HepG2 (cell line): ENCODE data around the gene PCSK6. TPM values are rescaled to one million over a fixed set of nuclear protein-coding genes. Genes with fewer than 3 reads are reported as not detected.

Experiments
- ATAC-seq: fragments of 200-7000 bp; cut with Tn5 transposase; 3 replicates; pipeline ENCODE4 v1.9.1; 2020; ENCODE audit warnings: mild to moderate bottlenecking, moderate library complexity
- BruUV-seq: library from RNA; stranded (reverse); fragments of 400-500 nt; replicated peaks from 2 replicates; lab custom pipeline; 2021; lab: Mats Ljungman, UMichigan
- CTCF ChIA-PET: fragments of 300-600 bp; formaldehyde crosslinking; extraction: SDS; loops from one replicate; lab custom pipeline; 2021; ENCODE audit warnings: low total read pairs, inconsistent platforms, low intra/inter-chr PET ratio; lab: Yijun Ruan, JAX
- POLR2A ChIA-PET: fragments of 350-600 bp; sonication (Branson Sonifier 250); formaldehyde crosslinking; loops from one replicate; lab custom pipeline; 2020; ENCODE audit warnings: antibody characterized with exemption, inconsistent platforms; lab: Yijun Ruan, JAX
- DNase-seq: peaks from one replicate; pipeline ENCODE4 v3.0.0-alpha.2; 2015; ENCODE audit warnings: low spot score
- FAIRE-seq: peaks from 3 replicates; lab custom pipeline; 2011; peaks lifted over from hg19 to GRCh38; lab: Jason Lieb, UNC
- H2AFZ ChIP-seq: one replicate; pipeline ENCODE4 v1.6.1; 2011; ENCODE audit warnings: low read length, inconsistent platforms
- H3K27ac ChIP-seq: fragments of 300-600 bp; 3 replicates; pipeline ENCODE4 v1.8.0; 2011; ENCODE audit warnings: mixed run types, mild to moderate bottlenecking, mixed read lengths, low read length, inconsistent platforms; ENCODE audit not compliant: insufficient read depth; ENCODE audit errors: extremely low read length
- H3K27me3 ChIP-seq, 2 experiments: fragments of 200-600 bp in 1 of 2; 2 replicates in 1 of 2; 3 replicates in 1 of 2; pipeline versions ENCODE4 v1.6.0 to v1.8.0; 2011; ENCODE audit warnings: low read length in 2 of 2, mild to moderate bottlenecking in 2 of 2, moderate library complexity in 2 of 2, inconsistent platforms in 1 of 2; ENCODE audit not compliant: insufficient read depth in 2 of 2, control insufficient read depth in 1 of 2
- H3K36me3 ChIP-seq, 2 experiments: fragments of 200-600 bp in 1 of 2; replicated peaks in 1 of 2; 2 replicates in 1 of 2; 3 replicates in 1 of 2; pipeline versions ENCODE4 v1.5.1 to v1.8.0; 2011; ENCODE audit warnings: low read length in 2 of 2, inconsistent platforms in 1 of 2; ENCODE audit not compliant: insufficient read depth in 2 of 2, control insufficient read depth in 1 of 2
- H3K4me1 ChIP-seq: 2 replicates; pipeline ENCODE4 v1.5.1; 2012; ENCODE audit warnings: low read length, inconsistent platforms; ENCODE audit not compliant: insufficient read depth
- H3K4me2 ChIP-seq: 2 replicates; pipeline ENCODE4 v1.6.0; 2011; ENCODE audit warnings: low read depth, low read length, inconsistent platforms
- H3K4me3 ChIP-seq, 3 experiments: fragments of 200-600 bp in 1 of 3; sonication (generic), shearing (Covaris generic) in 1 of 3; replicated peaks in 1 of 3; 2 replicates each; pipeline ENCODE4 v1.5.1; 2011 to 2016; ENCODE audit warnings: low read length in 3 of 3, inconsistent platforms in 2 of 3, low read depth in 2 of 3, mild to moderate bottlenecking in 2 of 3, control low read depth in 1 of 3, mixed read lengths in 1 of 3; ENCODE audit not compliant: insufficient read depth in 1 of 3
- H3K79me2 ChIP-seq: one replicate; pipeline ENCODE4 v1.6.1; 2011; ENCODE audit warnings: low read length, inconsistent platforms; ENCODE audit not compliant: insufficient read depth
- H3K9ac ChIP-seq: 2 replicates; pipeline ENCODE4 v1.6.0; 2011; ENCODE audit warnings: mild to moderate bottlenecking, low read depth, low read length, inconsistent platforms; ENCODE audit not compliant: insufficient read depth
- H3K9me3 ChIP-seq: 2 replicates; pipeline ENCODE4 v1.5.1; 2012; ENCODE audit warnings: mild to moderate bottlenecking, low read length
- H4K20me1 ChIP-seq: 2 replicates; pipeline ENCODE4 v1.6.0; 2011; ENCODE audit warnings: inconsistent platforms, mild to moderate bottlenecking, low read length, moderate library complexity; ENCODE audit not compliant: insufficient read depth
- CHCHD3 ChIP-seq: sonication (generic); formaldehyde crosslinking; IDR thresholded peaks from 2 replicates; pipeline ENCODE4 v1.8.0; 2022; ENCODE audit warnings: mild to moderate bottlenecking, missing genetic modification reagents, moderate library complexity
- CHD4 ChIP-seq: fragments of 200-600 bp; sonication (generic); IDR thresholded peaks from 2 replicates; pipeline ENCODE4 v1.7.0; 2017; ENCODE audit warnings: mild to moderate bottlenecking, low read length, borderline replicate concordance
- DDIT3 ChIP-seq: sonication (generic); formaldehyde crosslinking; IDR thresholded peaks from 2 replicates; pipeline ENCODE4 v1.4.0; 2020; ENCODE audit warnings: mild to moderate bottlenecking, missing genetic modification reagents
- ELF4 ChIP-seq: sonication (generic); formaldehyde crosslinking; IDR thresholded peaks from 2 replicates; pipeline ENCODE4 v1.5.0; 2020; ENCODE audit warnings: missing genetic modification reagents, mild to moderate bottlenecking, moderate library complexity, borderline replicate concordance
- KAT2B ChIP-seq: fragments of 150-350 bp; IDR thresholded peaks from 2 replicates; pipeline ENCODE4 v1.6.1; 2014; ENCODE audit warnings: low read depth, low read length, borderline replicate concordance
- MYNN ChIP-seq: sonication (generic); formaldehyde crosslinking; IDR thresholded peaks from 2 replicates; pipeline ENCODE4 v1.4.0; 2020; ENCODE audit warnings: mild to moderate bottlenecking, low read depth, missing genetic modification reagents
- SMC3 ChIP-seq: IDR thresholded peaks from 2 replicates; pipeline ENCODE4 v1.6.1; 2011; ENCODE audit warnings: low read length, improper control_type of control experiment
- SPEN ChIP-seq: sonication (generic); formaldehyde crosslinking; IDR thresholded peaks from 2 replicates; pipeline ENCODE4 v1.5.1; 2020; ENCODE audit warnings: low read depth, mild to moderate bottlenecking, missing genetic modification reagents
- SRSF4 ChIP-seq: fragments of 200-400 bp; formaldehyde crosslinking; IDR thresholded peaks from one replicate; pipeline ENCODE4 v1.6.1; 2018; ENCODE audit warnings: mild to moderate bottlenecking, low read depth, low read length, moderate library complexity; ENCODE audit not compliant: poor library complexity, severe bottlenecking
- THRA ChIP-seq: sonication (generic); formaldehyde crosslinking; IDR thresholded peaks from 2 replicates; pipeline ENCODE4 v1.4.0; 2020; ENCODE audit warnings: missing genetic modification reagents, borderline replicate concordance
- TOE1 ChIP-seq: sonication (generic); formaldehyde crosslinking; IDR thresholded peaks from 2 replicates; pipeline ENCODE4 v1.4.0; 2020; ENCODE audit warnings: mild to moderate bottlenecking, missing genetic modification reagents
- ZNF343 ChIP-seq: sonication (generic); formaldehyde crosslinking; IDR thresholded peaks from 2 replicates; pipeline ENCODE4 v1.4.0; 2020; ENCODE audit warnings: mild to moderate bottlenecking, missing genetic modification reagents
- WGBS: methylation state at CpG from one replicate; pipeline ENCODE4 v1.1.6; 2017; ENCODE audit warnings: low lambda C conversion rate; 5-methylcytosine and 5-hydroxymethylcytosine counted together
- in situ Hi-C: cut with HindIII; loops from 2 replicates; pipeline ENCODE4 v1.10.0; 2017; ENCODE audit warnings: low pct_unique_long_range_greater_than_20kb; ENCODE audit not compliant: extremely low pct_ligation_motif_present
- intact Hi-C: fragments of 100-400 bp; cut with micrococcal nuclease; formaldehyde crosslinking; loops from one replicate; pipeline ENCODE4 v1.10.0; 2022; ENCODE audit not compliant: unreplicated experiment
- polyA plus RNA-seq, 8 experiments: library from polyadenylated mRNA; depleted of rRNA in 3 of 8; stranded (reverse) in 7 of 8; unstranded in 1 of 8; fragments of >200 nt; fragmentation: Illumina TruSeq in 4 of 8; extraction: Trizol in 4 of 8; gene quantifications; 2 replicates each; pipeline versions ENCODE4 v1.2.1 to v1.2.3, GENCODE V29; 2011 to 2016; ENCODE audit warnings: low read depth in 4 of 8, missing spikeins in 1 of 8, mixed read lengths in 1 of 8; ENCODE audit not compliant: insufficient read depth in 1 of 8
- total RNA-seq, 5 experiments: library from RNA; depleted of rRNA; stranded (reverse); fragments of >200 nt; fragmentation: Illumina TruSeq; extraction: Trizol; gene quantifications; 2 replicates each; pipeline ENCODE4 v1.2.3, GENCODE V29; 2016; ENCODE audit warnings: low read depth in 1 of 5

The PCSK6 gene
- total and polyA plus RNA-seq, 2 of the 13 experiments (the other 11 are each of a cell fraction or from before 2014, with no cell fraction given) = 56.5 to 155 TPM

- TF ChIP-seq THRA (CRISPR knock-in tag) = no peak
- TF ChIP-seq CHD4 = no peak
These were observed 56.5 kb downstream of the PCSK6 start (continued) for GRCh38 chr15:101432982-101433381.

- 92% methylated on average over 5 of the region's 6 CpGs for WGBS
- peaks cover 37 to 87% of the 10 kb centered on the region in 2 experiments for H3K36me3 ChIP-seq
- ChIA-PET POLR2A (no interaction called here), CTCF (no interaction called here)
- peaks cover 40% of the 10 kb centered on the region for H3K4me1 ChIP-seq
- H3K79me2 ChIP-seq = peaks cover 4% of the 10 kb centered on the region
- no peak overlapping the region for H3K4me2 ChIP-seq
- H2AFZ ChIP-seq = no peak overlapping the region
- H3K4me3 ChIP-seq = no peak overlapping the region
- H3K27ac ChIP-seq = no peak overlapping the region
- H4K20me1 ChIP-seq = no peaks in the 10 kb centered on the region
- ATAC-seq (no peak), DNase-seq (no peak), FAIRE-seq (no peak)
- no peaks in the 10 kb centered on the region for H3K9me3 ChIP-seq
- no TSS peak for BruUV-seq
- TF ChIP-seq ELF4 (no peak), MYNN (CRISPR knock-in tag) (no peak), ZNF343 (CRISPR knock-in tag) (no peak), DDIT3 (CRISPR knock-in tag) (no peak), CHCHD3 (no peak), TOE1 (no peak), KAT2B (no peak), SPEN (CRISPR knock-in tag) (no peak), SRSF4 (no peak), SMC3 (no peak)
- no peak overlapping the region for H3K9ac ChIP-seq
- in situ Hi-C loops = loop anchor here (10.0 kb wide), 1 partner anchor 213 kb away; no protein-coding TSS in a partner anchor
- H3K27me3 ChIP-seq = no peaks in the 10 kb centered on the region
- intact Hi-C loops = no loop called here
These were observed 57.8 kb downstream of the PCSK6 start for GRCh38 chr15:101431748-101432147.
